Lower lobe of right lung (tissue), 2 donors: ENCODE data around the gene MTG1. TPM values are rescaled to one million over a fixed set of nuclear protein-coding genes. Genes with fewer than 3 reads are reported as not detected.

Experiments
- ATAC-seq, 2 donors: fragments of 200-7000 bp; cut with Tn5 transposase; one replicate each; pipeline ENCODE4 v1.9.1; 2020 to 2022; ENCODE audit warnings: mild to moderate bottlenecking in 2 of 2, moderate library complexity in 2 of 2
- DNase-seq: peaks from one replicate; pipeline ENCODE4 v3.0.0-alpha.2; 2020
- H3K27ac ChIP-seq: fragments of 200-600 bp; one replicate; pipeline ENCODE4 v1.8.0; 2022
- H3K27me3 ChIP-seq: fragments of 200-600 bp; one replicate; pipeline ENCODE4 v1.8.0; 2022; ENCODE audit warnings: low read depth
- H3K36me3 ChIP-seq: fragments of 200-600 bp; one replicate; pipeline ENCODE4 v1.8.0; 2022; ENCODE audit warnings: mild to moderate bottlenecking
- H3K4me1 ChIP-seq: fragments of 200-600 bp; one replicate; pipeline ENCODE4 v1.8.0; 2022
- H3K4me3 ChIP-seq: fragments of 200-600 bp; one replicate; pipeline ENCODE4 v1.8.0; 2022; ENCODE audit warnings: mild to moderate bottlenecking
- H3K9me3 ChIP-seq: fragments of 200-600 bp; one replicate; pipeline ENCODE4 v1.8.0; 2022
- CTCF ChIP-seq: fragments of 200-600 bp; IDR thresholded peaks from one replicate; pipeline ENCODE4 v1.8.0; 2022; ENCODE audit warnings: antibody characterized with exemption, mild to moderate bottlenecking
- intact Hi-C: fragments of 100-400 bp; cut with DNase I; formaldehyde crosslinking; loops from one replicate; pipeline ENCODE4 v1.11.0; 2022
- total RNA-seq: library from RNA; stranded (reverse); fragmentation: NEBNext Ultra II Directional; extraction: Animal tissue kit (Norgen Biotek cat#: 25700); gene quantifications from one replicate; pipeline ENCODE4 v1.2.1, GENCODE V29; 2021
- donor health status: DM: no; HTN: yes; CAD: no; lungs with severe emphysema.

Gene MTG1
- total RNA-seq, 1 donor from 2014 or later: 41.7 TPM

GRCh38 chr10:133357285-133358161, 36.4 kb upstream of the MTG1 start, which contains the start of gene FUOM:
TSS of gene FUOM (minus strand) at chr10:133358019. CDS start at chr10:133358007, 12 bp downstream.
- intact Hi-C loops: no loop called here
- peaks cover 12% of the 10 kb centered on the region for H3K36me3 ChIP-seq
- peak within 1 kb of the TSS; percentile 85 for H3K27ac ChIP-seq
- no peaks in the 10 kb centered on the region for H3K27me3 ChIP-seq
- no peaks in the 10 kb centered on the region for H3K9me3 ChIP-seq
- peak; percentile 89 to 91 for ATAC-seq
- peak within 1 kb of the TSS; percentile 74 for H3K4me3 ChIP-seq
- TF ChIP-seq CTCF: peak; percentile 7
- H3K4me1 ChIP-seq: peaks cover 18% of the 10 kb centered on the region
- peak; percentile 87 for DNase-seq

DNA sequence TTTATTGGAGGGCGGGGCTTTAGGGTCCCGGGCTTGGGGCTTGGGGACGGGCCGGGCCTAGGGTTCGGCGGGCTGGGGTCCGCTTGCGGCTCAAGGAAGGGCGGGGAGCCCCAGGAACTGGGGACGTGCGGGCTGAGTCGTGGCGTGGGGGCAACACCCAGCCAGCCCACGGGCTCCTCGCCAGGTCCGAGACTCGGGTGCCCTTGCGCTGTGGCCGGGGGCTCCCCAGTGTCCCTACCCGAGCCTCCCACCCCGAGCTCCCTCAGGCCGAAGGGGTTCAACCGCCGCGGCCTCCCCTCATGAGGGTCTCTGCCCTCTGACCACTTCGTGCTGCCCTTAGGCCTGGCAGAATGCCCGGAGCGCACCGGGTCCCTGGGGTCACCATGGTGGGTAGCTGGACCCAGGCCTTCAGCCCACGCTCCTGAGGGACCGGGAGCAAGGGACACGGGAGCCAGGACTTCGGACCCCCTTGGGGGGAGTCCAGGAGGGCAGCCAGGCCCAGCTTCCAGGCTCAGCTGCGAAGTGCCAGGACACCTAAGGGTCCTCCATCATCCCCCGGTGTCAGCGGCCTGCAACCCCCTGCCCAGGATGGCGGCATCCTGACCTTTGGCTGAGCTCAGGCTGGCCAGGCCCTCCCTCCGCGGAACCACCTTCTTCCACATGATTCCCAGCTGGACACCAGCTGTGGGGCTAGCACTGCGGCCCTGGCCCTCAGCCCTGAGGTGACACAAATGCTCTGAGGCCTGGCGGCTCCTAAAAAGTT, 35.6 kb upstream of the MTG1 start:
- ATAC-seq (peak in 1 of 2 donors; percentile 2), DNase-seq (peak; percentile 70)
- Histone ChIP-seq H3K4me3 (no peak overlapping the region), H3K27me3 (no peaks in the 10 kb centered on the region), H3K27ac (no peak overlapping the region), H3K9me3 (no peaks in the 10 kb centered on the region), H3K4me1 (peaks cover 18% of the 10 kb centered on the region), H3K36me3 (peaks cover 19% of the 10 kb centered on the region)
- intact Hi-C loops: no loop called here
- TF ChIP-seq CTCF: no peak

GRCh38 chr10:133358925-133359310, 35.0 kb upstream of the MTG1 start:
- no peaks in the 10 kb centered on the region for H3K9me3 ChIP-seq
- TF ChIP-seq CTCF: no peak
- no peak overlapping the region for H3K4me3 ChIP-seq
- DNase-seq (no peak), ATAC-seq (no peak)
- H3K27me3 ChIP-seq: no peaks in the 10 kb centered on the region
- H3K27ac ChIP-seq: peak overlapping the region; percentile 31
- peaks cover 18% of the 10 kb centered on the region for H3K4me1 ChIP-seq
- H3K36me3 ChIP-seq: peaks cover 19% of the 10 kb centered on the region
- intact Hi-C loops: no loop called here

- no peaks in the 10 kb centered on the region for H3K27me3 ChIP-seq
- H3K9me3 ChIP-seq: no peaks in the 10 kb centered on the region
- ATAC-seq: no peak
- TF ChIP-seq CTCF: no peak
- no peak overlapping the region for H3K4me3 ChIP-seq
- DNase-seq: no peak
- H3K36me3 ChIP-seq: peaks cover 25% of the 10 kb centered on the region
- intact Hi-C loops: no loop called here
- H3K27ac ChIP-seq: no peak overlapping the region
- peaks cover 18% of the 10 kb centered on the region for H3K4me1 ChIP-seq
Measured at GRCh38 chr10:133359554-133359971, 34.4 kb upstream of the MTG1 start.

DNA sequence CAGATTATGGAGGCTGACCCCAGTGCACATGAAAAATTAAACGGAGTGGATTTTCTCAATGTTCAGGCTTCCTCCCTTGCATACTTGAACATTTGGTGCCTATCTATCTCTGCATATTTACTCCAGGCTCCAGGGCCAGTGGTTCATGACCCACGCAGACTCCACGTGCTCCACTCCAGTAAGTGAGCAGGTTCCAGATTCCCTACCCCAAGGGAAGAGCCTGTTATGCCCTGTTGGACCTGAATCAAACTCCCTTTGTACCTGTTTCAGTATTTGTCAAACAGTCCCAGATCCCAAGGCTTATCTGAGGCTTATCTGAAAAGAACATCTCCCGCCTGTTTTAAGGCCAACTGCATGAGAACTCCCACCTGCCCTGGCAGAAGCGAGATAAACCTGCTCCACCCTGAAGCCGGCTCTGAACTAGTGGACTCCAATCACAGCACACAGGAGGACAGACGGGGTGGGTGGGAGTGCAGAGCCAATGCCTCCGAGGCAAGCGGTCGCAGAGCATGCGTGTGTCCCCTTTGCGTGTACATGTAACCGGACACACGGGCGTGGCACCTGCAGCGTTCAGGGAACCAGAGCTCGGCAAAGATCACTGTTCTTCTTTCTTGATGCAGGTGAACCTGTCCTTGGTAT, 33.9 kb upstream of the MTG1 start:
- ATAC-seq (no peak), DNase-seq (no peak)
- Histone ChIP-seq H3K9me3 (no peaks in the 10 kb centered on the region), H3K27ac (no peak overlapping the region), H3K4me1 (peaks cover 18% of the 10 kb centered on the region), H3K27me3 (no peaks in the 10 kb centered on the region), H3K4me3 (no peak overlapping the region), H3K36me3 (peaks cover 31% of the 10 kb centered on the region)
- intact Hi-C loops: no loop called here
- no peak for TF ChIP-seq CTCF
